GM10248 (cell line): ENCODE results near the gene MAP2.
A peak's percentile ranks its signal among the peaks of the same experiment; 100 is the strongest.

Experiments used
- CTCF ChIA-PET: fragments of 300-600 bp; sonication (Branson Sonifier 250); formaldehyde crosslinking; extraction: SDS; loops from one replicate; lab custom pipeline; 2021; ENCODE audit warnings: antibody characterized with exemption; lab: Yijun Ruan, JAX
- POLR2A ChIA-PET: fragments of 350-650 bp; sonication (Branson Sonifier 250); formaldehyde crosslinking; extraction: SDS; loops from one replicate; lab custom pipeline; 2020; ENCODE audit warnings: antibody characterized with exemption; lab: Yijun Ruan, JAX
- DNase-seq: peaks from one replicate; pipeline ENCODE4 v3.0.0; 2012; ENCODE audit errors: extremely low spot score
- TF ChIP-seq, protein P1 (sequence below): IDR thresholded peaks from 2 replicates; pipeline ENCODE4 v1.5.1; 2012; ENCODE audit warnings: mild to moderate bottlenecking, low read depth; ENCODE audit errors: extremely low read depth, missing control alignments, control extremely low read depth

The MAP2 gene

DNA sequence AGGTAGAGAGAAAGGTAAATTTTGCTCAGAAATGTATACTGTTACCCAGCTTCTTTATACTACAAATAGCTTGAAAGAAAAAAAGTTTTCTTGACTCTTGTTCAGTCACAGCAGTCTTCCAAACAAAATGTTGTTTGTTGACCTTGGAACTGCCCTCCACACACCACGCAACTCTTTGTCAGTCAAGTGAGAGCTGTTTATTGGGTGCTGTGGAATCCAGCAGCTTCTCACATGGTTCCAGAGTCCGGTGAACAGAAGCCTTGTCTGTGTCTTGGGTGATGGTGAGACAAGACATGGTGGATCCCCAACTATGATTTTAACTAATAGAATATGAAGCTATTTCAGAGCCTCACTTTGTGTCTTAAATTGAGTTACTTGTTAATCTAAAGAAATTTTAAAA is 112.5 kb downstream of the MAP2 start:
- CTCF ChIA-PET = interaction anchor here (1.0 to 1.8 kb wide), 2 partner anchors 11 to 203 kb away, joined by 4 to 7 read pairs; no protein-coding TSS in a partner anchor
- POLR2A ChIA-PET = no interaction called here
- no peak for DNase-seq
- TF ChIP-seq, protein P1, sequence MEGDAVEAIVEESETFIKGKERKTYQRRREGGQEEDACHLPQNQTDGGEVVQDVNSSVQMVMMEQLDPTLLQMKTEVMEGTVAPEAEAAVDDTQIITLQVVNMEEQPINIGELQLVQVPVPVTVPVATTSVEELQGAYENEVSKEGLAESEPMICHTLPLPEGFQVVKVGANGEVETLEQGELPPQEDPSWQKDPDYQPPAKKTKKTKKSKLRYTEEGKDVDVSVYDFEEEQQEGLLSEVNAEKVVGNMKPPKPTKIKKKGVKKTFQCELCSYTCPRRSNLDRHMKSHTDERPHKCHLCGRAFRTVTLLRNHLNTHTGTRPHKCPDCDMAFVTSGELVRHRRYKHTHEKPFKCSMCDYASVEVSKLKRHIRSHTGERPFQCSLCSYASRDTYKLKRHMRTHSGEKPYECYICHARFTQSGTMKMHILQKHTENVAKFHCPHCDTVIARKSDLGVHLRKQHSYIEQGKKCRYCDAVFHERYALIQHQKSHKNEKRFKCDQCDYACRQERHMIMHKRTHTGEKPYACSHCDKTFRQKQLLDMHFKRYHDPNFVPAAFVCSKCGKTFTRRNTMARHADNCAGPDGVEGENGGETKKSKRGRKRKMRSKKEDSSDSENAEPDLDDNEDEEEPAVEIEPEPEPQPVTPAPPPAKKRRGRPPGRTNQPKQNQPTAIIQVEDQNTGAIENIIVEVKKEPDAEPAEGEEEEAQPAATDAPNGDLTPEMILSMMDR = no peak

DNA sequence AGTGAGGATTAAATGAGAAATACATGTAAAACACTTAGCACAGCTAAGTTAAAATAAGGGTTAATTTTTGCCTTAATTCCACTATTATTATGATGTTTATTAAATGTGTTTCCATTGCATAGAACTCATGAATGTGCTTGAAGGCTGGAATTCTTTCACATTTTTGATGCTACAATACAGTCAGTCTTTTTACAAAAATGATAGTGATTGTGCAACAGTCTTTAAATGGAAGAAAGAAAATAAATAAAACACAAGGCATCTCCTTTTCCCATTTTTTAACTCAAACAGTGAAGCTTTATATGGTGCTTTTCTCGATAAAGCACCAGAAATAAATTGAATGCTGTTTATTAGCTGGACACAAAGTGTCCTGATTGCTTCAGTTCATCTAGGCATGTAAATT is 123.9 kb downstream of the MAP2 start:
- CTCF ChIA-PET = interaction anchor here (1.1 to 3.3 kb wide), 2 partner anchors 22 to 213 kb away, joined by 3 to 10 read pairs; no protein-coding TSS in a partner anchor

DNA sequence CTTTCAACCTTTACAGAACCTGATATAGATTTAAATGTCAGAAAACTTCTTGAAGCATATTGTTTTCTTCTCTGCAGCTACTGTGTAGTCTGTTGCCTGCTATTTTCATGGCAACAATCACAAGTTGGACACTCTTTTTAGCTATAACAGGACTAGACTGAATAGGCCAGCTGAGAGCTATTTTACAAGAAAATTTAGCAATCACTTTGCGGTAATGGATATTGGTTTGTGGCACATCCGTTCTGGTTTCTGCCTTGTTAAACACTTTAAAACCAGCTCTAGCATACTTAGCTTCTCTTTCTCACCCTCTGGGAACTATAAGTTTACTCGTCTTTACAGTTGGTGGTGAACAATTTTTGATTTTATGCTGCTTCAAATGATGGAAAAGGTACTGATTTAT is 125.7 kb downstream of the MAP2 start:
- TF ChIP-seq, protein P1 = no peak
- POLR2A ChIA-PET = no interaction called here
- CTCF ChIA-PET = interaction anchor here (0.8 to 3.3 kb wide), 3 partner anchors 12 to 215 kb away, joined by 3 to 10 read pairs (median 5); no protein-coding TSS in a partner anchor
- no peak for DNase-seq

More for the DNA sequence above, 123.9 kb downstream of the MAP2 start:
- POLR2A ChIA-PET = no interaction called here
- no peak for DNase-seq
- TF ChIP-seq, protein P1 = no peak

DNA sequence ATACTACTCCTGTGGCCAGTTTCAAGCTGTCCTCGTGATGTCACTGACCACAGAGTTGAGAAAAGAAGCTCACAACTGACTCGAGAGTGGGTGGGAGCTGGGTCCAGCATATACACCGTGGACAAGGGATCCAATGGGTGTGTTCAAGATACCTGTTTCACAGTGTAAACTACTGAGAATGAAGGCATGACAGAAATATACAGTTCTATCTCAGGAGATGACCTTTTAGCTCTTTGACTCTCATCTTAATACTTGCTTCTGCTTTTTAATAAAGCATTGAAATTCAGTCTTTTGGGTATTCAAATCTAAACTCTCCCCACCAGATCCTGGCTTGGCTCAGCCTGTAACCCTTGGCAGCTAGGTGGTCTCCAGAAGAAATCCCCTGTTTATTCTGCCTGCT is 130.1 kb downstream of the MAP2 start:
- no peak for DNase-seq
- ChIA-PET CTCF (interaction anchor here (1.8 to 2.9 kb wide), 2 partner anchors 9 to 219 kb away, joined by 5 to 23 read pairs; no protein-coding TSS in a partner anchor), POLR2A (no interaction called here)
- TF ChIP-seq, protein P1 = no peak

DNA sequence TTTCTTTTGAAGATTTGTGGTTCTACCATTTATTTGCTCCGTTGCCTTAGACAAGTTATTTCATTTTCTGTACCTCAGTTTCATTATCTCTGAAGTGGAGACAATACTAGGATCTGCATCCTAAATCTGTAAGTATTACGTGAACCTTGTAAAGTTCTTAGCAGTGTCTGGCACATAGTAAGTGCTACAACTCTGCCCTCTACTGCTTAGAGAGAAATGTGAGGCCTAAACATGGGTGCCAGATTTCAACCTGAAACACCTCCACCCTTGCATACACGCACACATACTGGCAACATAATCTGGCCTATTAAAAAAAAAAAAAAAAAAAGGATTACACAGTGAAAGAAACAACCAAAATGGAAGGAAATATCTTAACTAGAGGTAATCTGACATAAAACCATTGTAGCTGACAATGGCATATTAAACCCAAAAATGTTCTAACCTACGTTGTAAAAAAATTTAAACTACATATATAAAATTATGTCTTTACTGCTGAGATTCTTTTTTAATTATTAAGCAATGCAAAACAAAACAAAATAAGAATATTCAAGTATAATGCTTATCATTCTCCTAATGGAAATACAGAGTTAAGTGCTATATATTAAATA is 132.6 kb downstream of the MAP2 start:
- TF ChIP-seq, protein P1 = peak; percentile 49
- CTCF ChIA-PET = interaction anchor here (0.7 to 1.1 kb wide), 2 partner anchors 27 to 133 kb away, joined by 3 read pairs; partner anchors contain the start of gene MAP2
- POLR2A ChIA-PET = no interaction called here
- peak; percentile 15 for DNase-seq

DNA sequence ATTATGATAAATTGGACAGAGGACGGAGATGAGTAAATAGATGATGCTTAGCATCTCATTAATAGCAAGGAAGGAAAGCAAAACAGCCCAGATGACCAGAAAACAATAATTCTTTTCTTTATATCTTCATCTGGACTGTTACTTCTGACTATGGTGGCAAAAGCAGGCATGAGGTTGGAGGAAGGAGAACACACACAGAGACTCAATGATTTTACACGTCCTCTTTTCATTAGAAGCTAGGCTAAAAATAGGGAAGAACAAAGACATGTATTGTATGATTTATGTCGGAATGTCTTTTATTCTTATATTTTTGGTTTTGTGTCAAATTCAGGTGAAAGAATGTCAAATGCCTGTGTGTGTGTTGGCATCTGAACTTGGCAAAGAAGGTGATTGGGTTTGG is 137.1 kb downstream of the MAP2 start:
- TF ChIP-seq, protein P1 = no peak
- ChIA-PET CTCF (interaction anchor here (1.3 to 2.4 kb wide), 3 partner anchors 11 to 136 kb away, joined by 5 to 6 read pairs (median 5); partner anchors contain the start of gene MAP2), POLR2A (no interaction called here)
- DNase-seq = no peak
